Stimulated activated CD8-positive, alpha-beta memory T cell treated with anti-CD3 and anti-CD28 coated beads, Interleukin-2, amount 100 ng/mL, for 48 hours (primary cell): ENCODE results near the gene LRRC18.

Experiments
- DNase-seq, 2 donors: peaks; one replicate each; pipeline ENCODE4 v3.0.0-alpha.2; 2020; ENCODE audit warnings: low read depth in 2 of 2

LRRC18 gene

GRCh38 chr10:48946332-48946731 is 6.7 kb upstream of the LRRC18 start:
- DNase-seq: no peak

DNA sequence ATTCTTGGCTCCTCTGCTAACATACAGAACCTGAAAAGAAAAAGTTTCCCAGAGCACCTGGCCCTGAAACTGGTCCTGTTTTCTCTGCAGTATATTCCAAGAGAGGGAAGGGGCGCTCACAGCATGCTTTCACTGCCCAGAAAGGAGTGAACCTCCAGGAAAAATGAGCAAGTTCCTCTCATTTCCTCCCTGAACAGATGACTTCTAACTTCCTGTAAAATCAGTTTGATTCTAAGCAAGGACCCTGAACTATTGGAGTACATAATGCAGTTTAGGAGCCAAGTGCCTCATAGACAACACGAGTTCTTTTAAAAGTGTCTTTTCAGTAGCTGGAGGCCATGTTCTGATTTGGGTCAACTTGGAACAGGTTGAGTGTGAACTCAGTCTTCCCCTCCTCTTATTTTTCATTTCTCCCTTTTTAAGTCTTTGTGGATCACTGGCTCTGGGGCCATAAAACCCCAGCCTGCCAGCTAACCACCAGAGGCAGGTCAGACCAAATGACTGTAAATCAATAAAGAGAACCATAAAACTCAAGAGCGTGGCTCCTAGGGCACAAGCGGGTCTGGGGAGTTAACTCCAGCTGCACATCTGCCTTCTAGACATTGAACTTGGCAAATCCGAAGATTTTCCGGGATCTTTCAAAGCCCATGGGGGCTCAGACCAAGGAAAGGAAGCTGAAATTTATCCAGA is 5.9 kb upstream of the LRRC18 start:
- no peak for DNase-seq

DNA sequence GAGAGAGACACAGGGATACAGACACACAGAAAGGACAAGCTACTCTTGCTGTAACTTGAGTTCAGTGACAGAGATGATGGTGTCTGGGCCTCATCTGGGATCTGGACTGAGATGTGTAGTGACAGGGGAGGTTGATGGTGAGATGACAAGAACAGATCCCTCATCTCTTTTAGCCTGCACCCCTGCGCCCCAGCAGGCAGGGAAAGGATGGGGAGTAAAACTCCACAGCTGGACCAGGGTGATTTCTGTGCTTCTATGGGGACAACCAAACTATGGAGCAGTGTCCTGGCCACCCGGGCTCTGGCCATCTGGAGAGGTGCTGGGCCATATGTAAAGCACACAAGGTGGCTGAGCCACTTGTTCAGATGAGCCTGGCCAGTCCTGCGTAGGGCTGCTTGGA is 4.5 kb upstream of the LRRC18 start:
- DNase-seq: no peak

DNA sequence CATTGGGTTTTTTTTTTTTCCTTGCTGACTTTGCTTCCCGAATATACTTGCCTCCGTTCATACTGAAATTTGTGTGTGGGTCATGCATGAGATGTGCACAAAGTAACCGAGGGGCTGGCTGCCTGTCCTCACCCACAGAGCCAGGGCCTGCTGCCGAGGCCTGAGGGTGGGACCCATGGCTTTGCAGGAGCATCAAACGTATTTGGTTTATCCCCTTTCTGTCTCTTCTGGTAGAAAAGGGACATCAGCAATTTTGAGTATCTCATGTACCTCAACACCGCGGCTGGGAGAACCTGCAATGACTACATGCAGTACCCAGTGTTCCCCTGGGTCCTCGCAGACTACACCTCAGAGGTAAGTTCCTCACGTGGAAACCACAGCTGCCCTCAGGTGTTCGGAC is 3.5 kb upstream of the LRRC18 start:
- DNase-seq: no peak

DNA sequence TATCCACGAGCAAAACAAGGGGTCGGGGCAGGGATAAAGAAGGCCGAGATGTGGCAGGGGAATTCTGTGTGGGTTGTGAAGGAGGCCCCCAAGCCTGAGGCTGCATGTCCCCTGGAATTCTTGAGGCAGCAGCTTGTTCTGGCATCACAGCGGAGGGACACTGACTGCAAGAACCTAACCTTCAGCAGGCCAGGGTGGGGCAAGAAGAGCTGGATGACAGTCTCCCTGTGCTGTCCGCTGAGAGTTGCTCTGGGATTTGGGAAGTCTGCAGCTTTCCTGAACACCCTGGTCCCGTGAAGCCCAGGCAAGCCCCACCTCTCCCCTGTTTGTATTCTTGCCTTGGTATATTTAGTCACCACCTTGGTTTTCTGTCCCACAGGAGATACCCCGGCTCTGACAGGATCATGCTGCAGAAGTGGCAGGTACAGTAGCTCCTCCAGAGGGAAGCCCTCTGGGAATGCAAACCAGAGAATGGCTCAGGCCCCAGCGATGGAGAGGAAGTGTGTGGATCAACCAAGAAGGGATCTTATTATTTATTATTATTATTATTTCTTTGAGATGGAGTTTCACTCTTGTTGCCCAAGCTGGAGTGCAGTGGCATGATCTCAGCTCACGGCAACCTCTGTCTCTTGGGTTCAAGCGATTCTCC is 1.9 kb upstream of the LRRC18 start:
- DNase-seq: no peak

DNA sequence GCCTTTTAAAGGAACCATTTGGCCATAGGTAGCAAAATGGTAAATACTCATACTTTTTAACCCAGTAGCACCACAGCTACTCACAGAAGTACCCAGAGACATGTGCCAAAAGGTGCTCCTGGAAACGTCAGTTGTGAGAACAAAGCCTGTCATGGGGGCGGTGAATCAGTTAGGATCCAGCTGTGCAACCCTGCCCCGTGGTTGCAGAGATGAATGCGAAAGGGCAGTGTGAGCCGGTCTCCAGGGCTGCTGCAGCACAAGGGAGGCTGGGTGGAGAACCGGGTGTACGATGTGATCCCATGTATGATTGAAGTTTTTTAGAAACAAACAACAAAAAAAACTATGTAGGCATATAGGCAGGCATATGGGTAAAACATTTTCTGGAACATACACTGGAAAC is 1.3 kb upstream of the LRRC18 start:
- no peak for DNase-seq

GRCh38 chr10:48940372-48940771 is 732 bp upstream of the LRRC18 start:
- DNase-seq: no peak

DNA sequence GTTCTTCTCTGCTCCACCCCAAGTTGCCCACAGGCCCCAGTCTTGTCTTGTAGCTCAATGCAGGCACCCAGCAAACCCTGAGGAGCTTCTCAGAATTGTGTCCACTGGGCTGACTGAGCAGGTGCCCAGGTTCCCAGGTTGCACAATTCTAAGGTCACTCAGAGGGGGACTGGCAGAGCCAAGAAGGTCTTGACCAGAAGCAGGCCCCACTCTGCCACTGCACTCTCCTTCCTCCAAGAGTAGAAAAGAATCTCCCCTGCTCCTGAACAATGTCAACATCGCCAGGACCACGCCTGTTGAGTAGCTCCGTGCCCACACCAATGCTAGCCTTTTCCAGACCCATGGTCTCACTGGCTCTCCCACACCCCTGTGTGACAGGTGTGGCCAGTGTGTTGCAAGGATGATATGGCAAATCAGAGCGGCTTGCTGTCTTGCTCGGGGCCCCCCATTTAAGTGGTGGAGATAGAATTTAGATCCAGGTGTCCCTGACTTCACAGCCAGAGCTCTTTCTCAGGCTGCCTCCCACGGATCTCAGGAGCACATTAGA is 577 bp downstream of the LRRC18 start:
- DNase-seq: no peak

DNA sequence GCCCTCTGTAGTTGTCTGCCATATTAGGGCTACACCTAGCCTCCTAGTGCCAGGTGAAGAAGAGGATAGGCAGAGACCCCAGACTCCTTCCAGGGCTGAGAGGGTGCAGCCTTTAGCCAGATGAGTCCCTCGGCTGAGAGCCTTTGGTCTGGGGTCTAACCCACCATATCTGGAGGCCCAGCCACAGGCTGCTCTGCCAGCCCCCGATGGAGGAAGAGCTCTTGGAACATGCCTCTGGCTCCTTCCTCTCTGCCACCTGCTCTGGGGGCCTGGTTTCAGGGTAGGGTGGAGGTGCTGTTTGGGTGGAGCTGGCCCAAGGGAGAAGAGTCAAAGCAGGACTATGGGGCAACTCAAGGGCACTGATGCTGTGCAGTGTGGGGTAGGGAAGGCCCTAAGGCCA is 1.4 kb downstream of the LRRC18 start:
- DNase-seq: no peak

DNA sequence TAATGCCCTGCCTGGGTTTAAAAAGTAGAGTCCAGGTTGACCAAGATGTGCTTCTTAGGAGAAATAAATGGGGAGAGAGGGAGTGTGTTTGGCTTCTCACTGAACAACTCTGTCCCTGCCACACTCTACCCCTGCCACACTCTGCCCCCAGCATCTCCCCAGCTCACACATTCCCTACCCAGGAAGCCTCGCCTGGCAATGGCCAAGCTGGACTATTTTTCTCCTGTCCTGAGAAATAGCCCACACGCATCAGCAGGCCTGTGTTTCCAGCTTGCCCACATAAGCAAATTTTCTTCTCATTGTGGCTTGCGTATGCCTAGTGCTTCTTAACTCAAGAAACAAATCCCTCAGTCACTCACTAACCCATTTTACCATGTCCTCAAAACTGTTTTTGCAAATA is 1.8 kb downstream of the LRRC18 start:
- DNase-seq: no peak

- DNase-seq: no peak
Observed at GRCh38 chr10:48935577-48935976, 4.1 kb downstream of the LRRC18 start.

DNA sequence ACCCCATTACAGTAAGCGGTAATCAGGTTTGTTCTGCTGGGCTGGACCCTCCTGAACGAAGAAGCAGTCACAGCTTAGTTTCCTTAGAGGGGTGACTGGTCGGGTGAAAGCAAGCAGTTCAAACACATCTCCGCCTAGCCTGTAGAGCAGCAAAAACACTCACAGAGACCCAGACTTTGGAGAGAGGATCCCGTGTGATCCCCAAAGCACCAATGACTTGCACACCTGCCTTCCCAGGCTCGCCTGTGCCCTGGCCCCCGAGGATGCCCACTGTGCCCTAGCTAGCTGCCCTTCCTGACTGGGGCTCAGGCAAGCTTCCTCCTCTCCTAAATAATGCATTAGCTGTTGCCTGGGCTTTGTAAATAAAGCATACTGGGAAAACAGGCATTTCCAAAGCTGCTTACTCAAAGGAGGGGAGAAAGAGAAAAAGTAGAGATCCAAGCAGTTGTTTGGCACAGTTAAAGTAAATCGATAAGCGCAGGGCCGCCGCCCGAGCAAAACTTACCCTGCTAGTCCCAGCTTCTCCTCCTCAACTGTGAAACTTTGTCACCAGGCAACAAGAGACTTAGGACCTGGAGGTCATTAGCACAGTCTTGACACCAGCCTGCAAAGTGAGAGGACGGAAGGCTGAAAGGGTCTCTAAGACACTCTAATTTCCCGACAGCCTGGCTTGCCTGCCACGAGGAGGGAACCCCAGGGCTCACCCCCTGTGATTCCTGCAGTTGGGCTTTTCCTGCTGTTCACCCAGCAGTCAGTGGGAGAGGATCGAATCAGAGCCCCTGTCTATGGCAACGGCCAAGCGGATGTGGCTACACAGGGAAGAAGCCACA is 4.8 kb downstream of the LRRC18 start:
- no peak for DNase-seq

GRCh38 chr10:48932831-48933664 is 6.6 kb downstream of the LRRC18 start:
- DNase-seq: no peak

DNA sequence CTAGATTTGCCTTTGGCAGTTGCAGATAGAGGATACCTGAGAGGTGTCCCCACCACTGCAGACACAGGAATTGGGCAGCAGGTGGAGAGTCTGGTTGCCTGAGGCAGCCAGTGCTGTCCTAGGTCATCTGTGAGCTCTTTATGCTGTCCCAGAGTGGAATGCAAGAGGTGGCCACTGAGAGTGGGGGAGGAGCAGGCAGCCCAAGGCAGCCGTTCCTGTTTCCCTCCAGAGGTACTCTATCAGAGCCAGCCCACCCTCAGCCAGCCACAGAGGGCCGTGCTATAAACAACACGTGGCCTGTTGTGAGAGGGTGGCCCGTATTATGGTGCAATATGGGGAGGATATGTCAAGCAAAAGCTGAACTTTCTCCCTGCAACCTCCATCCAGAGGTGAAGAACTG is 8.5 kb downstream of the LRRC18 start:
- DNase-seq: no peak

DNA sequence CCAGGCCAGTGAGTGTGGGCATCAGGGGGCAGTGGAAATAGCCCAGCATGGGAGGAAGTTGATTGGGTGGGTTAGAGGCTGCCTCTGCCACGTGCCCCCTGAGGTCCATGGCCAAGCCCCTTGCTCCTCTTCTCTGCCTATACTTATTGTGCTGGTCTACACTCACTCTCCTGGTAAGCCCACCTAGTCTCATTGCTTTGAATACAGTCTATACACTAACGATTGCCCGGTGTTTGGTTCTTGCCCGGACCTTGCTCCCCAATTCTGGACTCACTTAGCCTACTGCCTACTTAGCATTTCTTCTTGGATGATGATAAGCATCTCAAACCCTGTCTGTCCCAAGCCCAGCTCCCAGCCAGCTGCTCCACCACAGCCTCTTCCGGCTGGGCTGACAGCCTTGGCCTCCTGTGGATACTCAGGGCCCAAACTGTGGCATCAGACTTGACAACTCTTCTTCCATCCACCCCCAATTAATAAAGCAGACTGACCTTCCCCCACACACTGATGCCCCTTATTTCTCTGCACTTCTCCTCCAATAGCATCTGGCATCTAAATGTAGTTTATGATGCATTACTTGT is 10.1 kb downstream of the LRRC18 start:
- DNase-seq: no peak

DNA sequence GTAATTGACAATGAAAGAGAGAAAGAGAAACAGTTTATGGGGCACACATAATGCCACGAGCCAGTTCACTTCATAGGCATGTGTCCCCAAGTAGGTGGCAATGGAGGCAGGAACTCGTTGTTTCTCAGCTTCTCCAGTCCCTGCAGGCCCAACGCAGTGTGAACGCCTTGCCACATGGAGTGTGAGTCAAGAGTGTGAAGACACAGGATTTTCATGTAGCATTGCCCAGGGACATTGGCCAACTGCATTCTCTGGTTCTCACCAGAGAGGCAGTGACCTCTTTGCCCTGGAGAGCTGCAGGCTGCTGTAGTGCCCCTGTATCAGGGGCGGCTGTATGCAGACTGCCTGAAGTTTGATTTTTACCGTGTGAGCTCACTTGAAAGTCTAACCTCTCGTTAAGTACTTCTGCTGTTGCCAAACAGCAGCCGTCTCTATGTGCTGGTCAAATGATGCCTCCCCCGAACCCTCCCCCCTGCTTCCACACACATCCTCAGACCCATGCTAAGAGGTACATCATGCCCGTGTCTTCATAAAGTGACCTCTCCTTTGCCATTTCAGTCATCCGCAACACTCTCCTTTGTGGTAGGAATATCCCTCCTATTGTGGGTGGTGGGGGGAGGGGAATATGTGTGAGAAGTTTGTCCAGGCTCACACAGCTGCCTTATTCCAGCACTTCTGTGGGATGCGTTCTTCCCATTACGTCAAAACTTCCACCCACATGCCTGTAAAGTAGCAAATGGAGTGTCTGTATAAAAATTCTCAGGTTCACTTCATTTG is 12.7 kb downstream of the LRRC18 start:
- no peak for DNase-seq

GRCh38 chr10:48926255-48926654 is 13.4 kb downstream of the LRRC18 start:
- no peak for DNase-seq

GRCh38 chr10:48924988-48925387 is 14.7 kb downstream of the LRRC18 start:
- DNase-seq: no peak

DNA sequence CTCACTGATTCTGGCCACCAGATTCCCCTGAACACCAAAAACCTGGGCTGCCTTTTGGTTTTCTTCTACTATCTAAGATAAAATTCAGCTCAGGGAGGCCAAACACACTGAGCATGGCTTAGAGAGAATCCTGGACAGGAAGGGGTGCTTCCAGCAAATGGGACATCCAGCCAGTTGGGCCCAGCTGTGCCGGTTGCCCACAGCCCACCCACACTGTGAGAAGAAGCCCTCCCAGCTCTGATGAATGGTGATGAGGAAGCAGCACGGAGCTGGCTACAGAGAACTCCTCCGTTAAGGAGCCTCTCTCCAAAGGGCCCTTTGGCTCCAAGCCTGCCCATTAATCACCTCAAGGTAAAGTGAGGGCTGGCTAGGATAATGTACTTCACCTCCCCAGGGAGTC is 15.9 kb downstream of the LRRC18 start:
- DNase-seq: no peak

DNA sequence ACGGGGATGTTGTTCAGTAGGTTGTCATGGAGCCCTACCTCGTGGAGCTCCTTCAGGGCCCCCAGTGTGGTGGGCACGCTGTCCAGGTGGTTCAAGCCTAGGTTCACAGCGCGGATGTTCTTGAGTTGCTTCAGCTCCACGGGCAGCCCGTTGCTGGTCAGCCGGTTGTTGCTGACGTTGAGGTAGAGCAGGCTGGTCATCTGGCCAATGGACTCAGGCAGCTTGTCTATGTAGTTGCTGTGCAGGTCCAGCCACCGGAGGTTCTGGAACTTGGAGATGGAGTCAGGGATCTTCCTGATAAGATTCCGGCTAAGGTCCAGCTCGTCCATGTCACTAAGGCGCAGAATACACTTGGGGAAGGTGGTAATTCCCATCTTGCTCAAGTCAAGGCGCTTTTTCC is 26.0 kb downstream of the LRRC18 start:
- no peak for DNase-seq

DNA sequence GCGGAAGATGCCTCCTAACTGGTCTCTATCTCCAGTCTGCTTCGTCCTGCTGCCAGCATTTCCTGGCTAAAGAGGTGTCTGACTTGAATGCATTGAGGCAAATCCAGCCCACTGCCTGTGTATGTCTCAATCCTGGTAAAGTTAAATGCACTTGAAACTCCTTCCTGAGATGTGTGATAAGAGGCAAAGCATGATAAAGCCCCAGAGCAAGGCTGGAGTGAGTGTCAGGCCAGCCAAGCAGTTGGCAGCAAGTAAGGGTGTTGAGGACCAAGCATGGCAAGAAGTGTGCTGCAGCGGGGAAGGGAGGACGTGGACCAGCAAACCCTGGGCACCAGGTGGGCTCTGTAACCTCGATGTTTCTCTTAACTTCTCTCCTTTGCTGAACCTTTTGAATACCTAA is 29.1 kb downstream of the LRRC18 start:
- no peak for DNase-seq
